GM18951 (cell line): ENCODE measurements around the gene SPEN.

Source experiments
- POLR2A ChIP-seq: IDR thresholded peaks from 4 replicates; pipeline ENCODE4 v1.6.1; 2011; ENCODE audit warnings: mild to moderate bottlenecking; ENCODE audit not compliant: insufficient read length, insufficient read depth; ENCODE audit errors: extremely low read depth
- in situ Hi-C: fragments of 300-500 bp; cut with MboI; formaldehyde crosslinking; loops from one replicate; pipeline ENCODE4 v1.12.0; 2022; ENCODE audit warnings: low sequenced_read_pairs, mixed read lengths, inconsistent platforms; ENCODE audit not compliant: unreplicated experiment

Gene SPEN

DNA sequence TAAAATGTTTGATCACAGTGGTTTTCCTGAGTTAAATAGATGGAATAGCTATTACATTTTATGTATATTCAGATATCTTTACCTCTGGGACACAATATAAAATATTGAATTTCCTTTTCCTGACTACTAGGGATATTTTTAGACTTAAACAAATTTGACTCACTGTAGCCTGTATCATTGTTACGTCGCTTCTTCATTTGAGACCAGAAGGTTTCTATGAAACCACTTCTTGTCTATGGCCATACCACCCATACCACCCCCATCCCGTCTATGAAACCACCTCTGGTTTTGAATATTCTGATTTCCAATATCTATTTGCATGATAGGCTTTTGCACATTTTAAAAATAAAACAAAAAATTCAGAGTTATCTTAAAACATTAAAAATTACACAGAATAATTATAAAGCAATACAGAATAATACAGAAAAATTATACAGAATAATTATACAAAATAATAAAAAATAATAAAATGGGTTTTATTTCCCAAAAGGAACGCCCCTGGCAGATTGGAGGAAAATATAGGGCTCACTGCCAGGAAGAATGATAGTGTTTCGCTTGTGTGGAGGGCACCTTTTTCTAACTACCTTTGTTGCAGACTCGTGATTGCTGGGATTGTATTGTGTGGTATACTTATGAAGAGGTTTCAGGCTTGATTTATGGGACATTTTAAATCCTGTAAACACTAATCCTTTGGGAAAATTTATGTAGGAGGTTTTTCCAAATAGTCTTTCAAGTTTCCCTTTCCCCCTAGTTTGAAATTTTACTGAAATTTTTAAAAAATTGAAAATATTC is 4.7 kb downstream of the SPEN start:
- TF ChIP-seq POLR2A, result no peak

DNA sequence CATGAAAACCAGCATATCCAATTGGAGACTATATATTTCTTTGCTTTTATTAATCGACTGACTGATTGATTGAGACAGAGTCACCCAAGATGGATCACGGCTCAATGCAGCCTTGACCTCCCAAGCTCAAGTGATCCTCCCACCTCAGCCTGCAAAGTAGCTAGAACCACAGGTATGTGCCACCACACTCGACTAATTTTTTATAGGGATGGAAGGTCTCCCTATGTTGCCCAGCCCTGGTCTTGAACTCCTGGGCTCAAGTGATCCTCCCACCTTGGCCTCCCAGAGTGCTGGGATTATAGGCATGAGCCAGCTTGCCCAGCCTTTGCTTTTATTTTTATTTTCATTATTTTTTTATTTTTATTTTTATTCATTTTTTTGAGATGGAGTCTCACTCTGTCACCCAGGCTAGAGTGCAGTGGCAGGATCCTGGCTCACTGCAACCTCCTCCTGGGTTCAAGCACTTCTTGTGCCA is 5.4 kb downstream of the SPEN start:
- in situ Hi-C loops, result no loop called here
- TF ChIP-seq POLR2A, result no peak

More for the DNA sequence above, 4.7 kb downstream of the SPEN start:
- in situ Hi-C loops, result no loop called here

DNA sequence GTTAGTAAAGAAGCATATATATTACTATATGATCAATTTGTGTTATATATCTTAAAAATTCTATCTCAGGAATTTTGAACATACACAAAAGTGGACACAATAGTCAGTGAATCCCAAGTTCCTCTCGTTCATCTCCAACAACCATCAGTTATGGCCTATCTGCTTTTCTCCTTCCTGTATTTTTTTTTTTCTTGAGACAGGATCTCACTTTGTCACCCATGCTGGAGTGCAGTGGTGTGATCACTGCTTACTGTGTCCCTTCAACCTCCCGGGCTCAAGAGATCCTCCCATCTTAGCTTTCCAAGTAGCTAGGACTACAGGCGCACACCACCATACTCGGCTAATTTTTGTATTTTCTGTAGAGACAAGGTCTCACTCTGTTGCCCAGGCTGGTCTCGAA is 9.4 kb downstream of the SPEN start:
- in situ Hi-C loops, result no loop called here

DNA sequence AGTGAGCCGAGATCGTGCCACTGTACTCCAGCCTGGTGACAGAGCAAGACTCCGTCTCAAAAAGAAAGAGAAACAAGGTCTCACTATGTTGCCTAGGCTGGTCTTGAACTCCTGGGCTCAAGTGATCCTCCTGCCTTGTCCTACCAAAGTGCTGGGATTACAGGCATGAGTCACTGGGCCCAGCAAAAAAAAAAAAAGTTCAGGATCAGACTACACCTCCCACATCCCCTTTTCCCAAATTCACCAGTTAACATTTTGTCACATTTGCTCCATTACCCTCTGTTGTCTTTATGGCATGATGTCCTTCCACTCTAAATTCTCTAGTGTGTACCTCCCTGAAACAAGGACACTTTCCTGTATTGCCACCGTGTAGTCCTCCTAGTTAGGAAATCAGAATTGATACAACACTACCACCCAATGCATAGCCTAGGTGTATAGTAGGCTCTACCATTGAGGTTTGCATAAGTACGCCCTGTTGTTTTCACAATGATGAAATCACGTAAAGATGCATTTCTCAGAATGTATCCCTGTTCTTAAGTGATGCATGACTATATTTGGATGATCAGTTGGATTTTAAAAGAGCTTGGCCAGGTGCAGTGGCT is 10.7 kb downstream of the SPEN start:
- in situ Hi-C loops, result no loop called here
- TF ChIP-seq POLR2A, result no peak

More for the DNA sequence above, 9.4 kb downstream of the SPEN start:
- no peak for TF ChIP-seq POLR2A

DNA sequence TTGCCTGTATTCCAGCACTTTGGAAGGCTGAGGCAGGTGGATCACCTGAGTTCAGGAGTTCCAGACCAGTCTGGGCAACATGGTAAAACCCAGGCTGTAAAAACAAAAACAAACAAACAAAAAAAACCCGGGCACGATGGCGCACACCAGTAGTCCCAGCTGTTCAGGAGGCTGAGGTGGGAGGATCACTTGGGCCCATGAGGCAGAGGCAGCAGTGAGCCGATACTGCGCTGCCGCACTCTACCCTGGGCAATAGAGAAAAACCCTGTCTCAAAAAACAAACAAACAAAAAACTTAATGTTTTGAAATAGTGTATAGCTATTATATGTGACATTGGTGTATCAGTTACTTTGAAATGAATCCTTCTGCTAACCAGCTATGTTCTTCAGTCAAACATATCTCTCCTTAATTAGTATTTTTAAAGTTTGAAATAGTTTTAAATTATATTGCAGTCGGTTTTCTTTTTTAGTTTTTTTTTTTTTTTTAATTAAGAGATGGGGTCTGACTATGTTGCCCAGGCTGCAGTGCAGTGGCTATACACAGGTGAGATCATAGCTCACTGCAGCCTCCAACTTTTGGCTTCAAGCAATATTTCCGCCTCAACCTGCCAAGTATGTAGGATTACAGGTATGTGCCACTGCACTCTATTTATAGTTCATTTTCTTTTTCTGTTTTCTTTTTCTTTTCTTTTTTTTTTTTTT is 11.3 kb downstream of the SPEN start:
- no peak for TF ChIP-seq POLR2A
- in situ Hi-C loops, result no loop called here

DNA sequence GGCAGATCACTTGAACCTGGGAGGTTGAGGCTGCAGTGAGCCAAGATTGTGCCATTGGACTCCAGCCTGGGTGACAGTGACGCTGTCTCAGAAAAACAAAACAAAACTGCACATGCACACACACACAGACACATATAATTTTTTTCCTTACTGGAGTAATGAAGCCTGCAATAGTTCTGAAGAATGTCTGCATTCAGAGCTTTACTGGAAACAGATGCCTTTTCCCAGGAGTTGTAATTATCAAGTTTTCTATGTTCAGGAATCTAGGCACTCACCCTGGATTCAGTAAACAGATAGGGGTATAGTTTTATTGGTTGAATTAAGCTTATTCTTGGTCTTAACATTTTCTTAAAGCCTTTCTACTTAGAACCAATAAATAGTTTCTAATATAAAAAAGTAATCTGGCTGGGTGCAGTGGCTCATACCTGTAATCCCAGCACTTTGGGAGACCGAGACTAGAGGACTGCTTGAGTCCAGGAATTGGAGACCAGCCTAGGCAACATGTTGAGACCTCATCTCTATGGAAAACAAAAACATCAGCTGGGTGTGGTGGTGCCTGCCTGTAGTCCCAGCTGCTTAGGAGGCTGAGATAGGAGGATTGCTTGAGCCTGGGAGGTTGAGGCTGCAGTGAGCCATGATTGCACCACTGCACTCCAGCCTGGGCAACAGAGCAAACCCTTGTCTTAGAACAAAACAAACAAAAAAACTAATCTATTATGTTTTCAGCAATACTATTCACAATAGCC is 15.8 kb downstream of the SPEN start:
- in situ Hi-C loops, result no loop called here
- no peak for TF ChIP-seq POLR2A

DNA sequence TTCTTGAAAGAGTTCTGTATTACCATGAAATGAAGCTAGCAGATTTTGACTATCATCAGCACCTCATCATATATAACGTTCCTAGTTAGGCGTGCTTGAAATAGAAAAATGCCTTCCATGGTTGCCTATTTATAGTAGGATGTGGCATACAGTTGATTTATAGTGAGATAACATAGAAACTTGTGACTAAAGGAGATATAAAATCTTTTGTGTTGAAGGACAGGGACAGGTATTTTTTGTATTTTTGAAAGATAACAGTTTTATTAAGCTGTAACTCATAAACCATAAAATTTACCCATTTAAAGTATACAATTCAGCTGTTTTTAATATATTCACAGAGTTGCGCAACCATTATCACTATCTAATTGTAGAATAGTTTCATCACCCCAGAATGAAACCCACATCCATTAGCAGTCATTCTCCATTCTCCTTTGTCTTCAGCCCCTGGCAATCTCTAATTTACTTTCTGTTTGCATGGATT is 19.3 kb downstream of the SPEN start:
- no peak for TF ChIP-seq POLR2A
- in situ Hi-C loops, result no loop called here

DNA sequence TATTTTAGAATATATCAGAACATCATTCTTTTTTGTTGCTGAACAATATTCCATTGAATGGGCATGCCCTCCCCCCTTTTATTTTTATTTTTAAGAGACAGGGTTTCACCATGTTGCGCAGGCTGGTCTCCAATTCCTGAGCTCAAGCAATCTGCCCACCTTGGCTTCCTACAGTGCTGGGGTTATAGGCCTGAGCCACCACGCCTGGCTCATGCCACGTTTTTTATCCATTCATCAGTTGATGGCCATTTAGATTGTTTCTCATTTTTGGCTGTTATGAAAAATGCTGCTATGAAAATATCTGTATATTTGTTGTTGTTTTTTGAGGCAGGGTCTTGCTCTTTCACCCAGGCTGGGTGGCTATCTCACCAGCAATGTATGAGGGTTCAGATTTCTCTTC is 19.8 kb downstream of the SPEN start:
- in situ Hi-C loops, result no loop called here
- no peak for TF ChIP-seq POLR2A

DNA sequence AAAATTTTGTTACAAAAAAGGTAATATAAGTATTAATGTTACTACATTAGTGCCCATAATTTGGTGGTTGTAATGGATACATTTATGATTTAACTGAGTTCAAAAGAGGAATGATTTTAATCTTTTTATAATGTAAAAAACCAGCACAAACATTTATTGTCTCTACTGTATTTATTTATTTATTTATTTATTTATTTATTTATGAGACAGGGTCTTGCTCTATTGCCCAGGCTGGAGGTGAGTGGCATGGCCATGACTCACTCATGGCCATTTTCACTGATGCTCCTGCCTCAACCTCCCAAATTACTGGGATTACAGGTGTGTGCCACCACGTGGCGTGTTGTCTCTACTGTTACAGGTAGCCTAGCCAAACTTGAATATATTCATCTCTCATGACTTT is 21.9 kb downstream of the SPEN start:
- in situ Hi-C loops, result no loop called here

DNA sequence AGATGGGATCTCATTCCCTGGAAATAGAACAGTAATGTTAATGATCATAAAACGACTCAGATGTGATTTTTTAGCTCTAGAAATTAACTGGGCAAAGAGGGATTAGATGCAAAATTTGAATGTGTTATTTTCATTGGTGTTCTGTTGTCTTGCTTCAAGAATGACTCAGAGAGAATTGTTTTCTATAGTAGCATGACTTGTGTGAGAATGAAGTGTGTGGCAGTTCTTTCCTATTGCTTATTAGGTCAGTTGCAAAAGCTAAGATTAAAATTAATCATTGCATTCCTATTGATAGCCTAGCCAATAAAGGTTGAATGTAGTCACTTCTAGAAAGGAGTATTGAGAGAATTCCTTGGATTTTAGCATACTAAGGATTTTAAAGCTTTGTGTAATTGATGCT is 22.9 kb downstream of the SPEN start:
- in situ Hi-C loops, result no loop called here
- TF ChIP-seq POLR2A, result no peak

More for the DNA sequence above, 21.9 kb downstream of the SPEN start:
- no peak for TF ChIP-seq POLR2A

DNA sequence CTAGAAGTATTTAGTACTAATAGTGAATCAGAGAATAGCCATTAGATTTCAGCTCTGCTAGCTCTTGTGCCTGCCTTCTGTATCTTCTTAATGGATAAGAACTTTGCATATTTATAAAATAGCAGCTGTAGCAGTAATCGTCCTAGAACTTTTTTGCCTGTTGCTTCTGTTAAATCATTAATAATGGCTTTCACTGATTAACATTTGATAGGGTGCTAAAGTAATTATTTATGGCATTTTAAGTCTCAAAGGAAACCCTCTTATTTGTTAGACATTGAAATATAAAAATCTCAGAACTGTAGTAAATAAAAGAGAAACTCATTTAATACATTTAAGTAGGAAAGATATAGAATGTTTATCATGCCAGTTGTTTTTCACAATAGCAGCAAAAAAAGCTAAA is 27.0 kb downstream of the SPEN start:
- TF ChIP-seq POLR2A, result no peak
- in situ Hi-C loops, result no loop called here

DNA sequence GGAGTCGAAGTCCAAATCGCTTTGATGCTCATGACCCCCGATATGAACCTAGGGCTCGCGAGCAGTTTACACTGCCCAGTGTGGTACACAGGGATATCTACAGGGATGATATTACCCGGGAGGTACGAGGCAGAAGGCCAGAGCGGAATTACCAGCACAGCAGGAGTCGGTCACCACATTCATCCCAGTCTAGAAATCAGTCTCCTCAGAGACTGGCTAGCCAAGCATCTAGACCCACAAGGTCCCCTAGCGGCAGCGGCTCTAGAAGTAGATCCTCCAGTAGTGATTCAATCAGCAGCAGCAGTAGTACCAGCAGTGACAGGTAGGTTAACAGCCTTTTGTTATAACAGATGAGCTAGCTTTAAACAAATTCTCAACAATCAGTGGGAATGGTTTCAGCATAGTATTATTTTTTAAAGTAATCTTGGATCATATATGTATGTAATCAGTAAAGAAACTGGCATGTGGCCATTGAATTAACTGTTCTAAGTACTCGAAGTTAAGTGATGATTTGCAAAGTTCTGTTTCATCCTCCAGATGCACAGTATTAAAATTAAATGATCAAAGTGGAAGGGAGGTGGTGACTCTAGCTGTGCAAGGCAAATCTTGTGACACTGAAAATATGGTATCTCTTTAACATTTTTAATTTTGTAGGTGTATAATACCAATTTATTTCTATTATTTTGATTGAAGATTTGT is 29.0 kb downstream of the SPEN start:
- in situ Hi-C loops, result no loop called here
- TF ChIP-seq POLR2A, result no peak
